CD4-positive, alpha-beta T cell (primary cell): ENCODE measurements around the gene SHH. TPM values are rescaled to one million over a fixed set of nuclear protein-coding genes. Genes with fewer than 3 reads are reported as not detected.

Source experiments
- ATAC-seq: fragments of 200-7000 bp; cut with Tn5 transposase; one replicate; pipeline ENCODE4 v1.10.0; 2022; ENCODE audit warnings: mild to moderate bottlenecking; ENCODE audit not compliant: poor library complexity
- CTCF ChIA-PET: fragments of 350-600 bp; sonication (Branson Sonifier 250); formaldehyde crosslinking; loops from one replicate; lab custom pipeline; 2021; ENCODE audit warnings: antibody characterized with exemption, inconsistent platforms; lab: Charles Lee
- POLR2A ChIA-PET: fragments of 350-600 bp; sonication (Branson Sonifier 250); formaldehyde crosslinking; loops from one replicate; lab custom pipeline; 2021; ENCODE audit warnings: antibody characterized with exemption, inconsistent platforms; lab: Charles Lee
- DNase-seq, 14 experiments: peaks; one replicate each; pipeline ENCODE4 v3.0.0-alpha.2; 2013 to 2020; ENCODE audit warnings: mixed read lengths in 2 of 14
- H3K27ac ChIP-seq, 2 donors: one replicate each; pipeline versions ENCODE4 v1.5.1 to v1.7.0; 2013; ENCODE audit warnings: low read length in 2 of 2, low read depth in 1 of 2, mild to moderate bottlenecking in 1 of 2
- H3K27me3 ChIP-seq, 2 experiments: 1 replicate in 1 of 2; 2 replicates in 1 of 2; pipeline versions ENCODE4 v1.6.1 to v1.7.0; 2013; ENCODE audit warnings: low read length in 2 of 2, control low read depth in 1 of 2, mild to moderate bottlenecking in 1 of 2, moderate library complexity in 1 of 2; ENCODE audit not compliant: insufficient read depth in 2 of 2, control insufficient read depth in 1 of 2
- H3K36me3 ChIP-seq: one replicate; pipeline ENCODE4 v1.6.1; 2013; ENCODE audit warnings: low read length, control low read depth; ENCODE audit not compliant: insufficient read depth
- H3K4me1 ChIP-seq: one replicate; pipeline ENCODE4 v1.6.1; 2013; ENCODE audit warnings: low read length, control low read depth; ENCODE audit not compliant: insufficient read depth
- H3K4me3 ChIP-seq: one replicate; pipeline ENCODE4 v1.5.1; 2013; ENCODE audit warnings: mild to moderate bottlenecking, low read length, moderate library complexity
- H3K9me3 ChIP-seq, 2 experiments: 1 replicate in 1 of 2; 2 replicates in 1 of 2; pipeline versions ENCODE4 v1.6.1 to v1.7.0; 2013; ENCODE audit warnings: low read length in 2 of 2, mild to moderate bottlenecking in 2 of 2, control low read depth in 1 of 2, moderate library complexity in 1 of 2; ENCODE audit not compliant: control insufficient read depth in 1 of 2, insufficient read depth in 1 of 2
- H3K27ac Mint-ChIP-seq: one replicate; pipeline ENCODE4 v1.8.0; 2020; ENCODE audit warnings: mixed read lengths
- H3K27me3 Mint-ChIP-seq: one replicate; pipeline ENCODE4 v1.8.0; 2021; ENCODE audit warnings: mixed read lengths
- H3K36me3 Mint-ChIP-seq: one replicate; pipeline ENCODE4 v1.8.0; 2021; ENCODE audit warnings: low read depth, mixed read lengths
- H3K4me1 Mint-ChIP-seq: one replicate; pipeline ENCODE4 v1.8.0; 2021; ENCODE audit warnings: low read depth, mixed read lengths
- H3K4me3 Mint-ChIP-seq: one replicate; pipeline ENCODE4 v1.8.0; 2020; ENCODE audit warnings: mild to moderate bottlenecking, mixed read lengths
- H3K9me3 Mint-ChIP-seq: one replicate; pipeline ENCODE4 v1.8.0; 2020; ENCODE audit warnings: mixed read lengths
- intact Hi-C, 2 experiments: fragments of 100-400 bp; cut with DNase I in 1 of 2; cut with micrococcal nuclease in 1 of 2; formaldehyde crosslinking; loops; one replicate each; pipeline versions ENCODE4 v1.15.1 to v1.9.0; 2023 to 2025; cut with DNase I, micrococcal nuclease
- total RNA-seq, 174 experiments: library from RNA in 2 of 174; stranded (reverse) in 2 of 174; gene quantifications; one replicate each; pipeline ENCODE4 v1.2.3 and lab custom pipeline; 2021 to 2026
- TF ChIP-seq, protein P1 (sequence below): fragments of 200-600 bp; IDR thresholded peaks from one replicate; pipeline ENCODE4 v1.8.0; 2022; ENCODE audit warnings: antibody characterized with exemption, mild to moderate bottlenecking

The SHH gene
- total RNA-seq, 2 experiments from 2014 or later, result not detected

DNA sequence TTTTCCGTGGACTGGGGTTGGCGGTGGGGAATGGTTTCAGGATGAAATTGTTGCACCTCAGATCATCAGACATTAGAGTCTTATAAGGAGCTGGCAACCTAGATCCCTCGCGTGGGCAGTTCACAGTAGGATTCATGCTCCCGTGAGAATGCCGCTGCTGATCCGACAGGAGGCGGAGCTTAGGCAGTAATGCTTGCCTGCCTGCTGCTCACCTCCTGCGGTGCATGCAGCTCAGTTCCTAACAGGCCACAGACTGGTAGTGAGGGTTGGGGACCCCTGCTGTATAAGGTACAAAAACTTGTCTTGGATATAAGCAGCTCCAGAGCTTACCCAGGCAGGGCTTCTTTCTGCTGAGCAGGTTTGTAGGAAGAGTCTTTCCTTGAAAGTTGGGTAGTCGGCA is 53.9 kb downstream of the SHH start:
- H3K9me3 Mint-ChIP-seq, result no peaks in the 10 kb centered on the region
- Histone ChIP-seq H3K4me3 (no peak overlapping the region), H3K4me1 (peaks cover 22% of the 10 kb centered on the region), H3K27ac (no peak overlapping the region), H3K36me3 (peaks cover 26% of the 10 kb centered on the region), H3K27me3 (no peaks in the 10 kb centered on the region), H3K9me3 (no peaks in the 10 kb centered on the region)
- POLR2A ChIA-PET, result no interaction called here
- CTCF ChIA-PET, result interaction anchor here (1.5 kb wide), 1 partner anchor 10 kb away, joined by 4 read pairs; no protein-coding TSS in a partner anchor
- H3K4me1 Mint-ChIP-seq, result peaks cover 79% of the 10 kb centered on the region
- TF ChIP-seq, protein P1, sequence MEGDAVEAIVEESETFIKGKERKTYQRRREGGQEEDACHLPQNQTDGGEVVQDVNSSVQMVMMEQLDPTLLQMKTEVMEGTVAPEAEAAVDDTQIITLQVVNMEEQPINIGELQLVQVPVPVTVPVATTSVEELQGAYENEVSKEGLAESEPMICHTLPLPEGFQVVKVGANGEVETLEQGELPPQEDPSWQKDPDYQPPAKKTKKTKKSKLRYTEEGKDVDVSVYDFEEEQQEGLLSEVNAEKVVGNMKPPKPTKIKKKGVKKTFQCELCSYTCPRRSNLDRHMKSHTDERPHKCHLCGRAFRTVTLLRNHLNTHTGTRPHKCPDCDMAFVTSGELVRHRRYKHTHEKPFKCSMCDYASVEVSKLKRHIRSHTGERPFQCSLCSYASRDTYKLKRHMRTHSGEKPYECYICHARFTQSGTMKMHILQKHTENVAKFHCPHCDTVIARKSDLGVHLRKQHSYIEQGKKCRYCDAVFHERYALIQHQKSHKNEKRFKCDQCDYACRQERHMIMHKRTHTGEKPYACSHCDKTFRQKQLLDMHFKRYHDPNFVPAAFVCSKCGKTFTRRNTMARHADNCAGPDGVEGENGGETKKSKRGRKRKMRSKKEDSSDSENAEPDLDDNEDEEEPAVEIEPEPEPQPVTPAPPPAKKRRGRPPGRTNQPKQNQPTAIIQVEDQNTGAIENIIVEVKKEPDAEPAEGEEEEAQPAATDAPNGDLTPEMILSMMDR, result no peak
- intact Hi-C loops, result no loop called here
- H3K27me3 Mint-ChIP-seq, result no peaks in the 10 kb centered on the region
- no peak overlapping the region for H3K4me3 Mint-ChIP-seq
- DNase-seq (no peak), ATAC-seq (no peak)
- peak overlapping the region; percentile 39 for H3K27ac Mint-ChIP-seq
- H3K36me3 Mint-ChIP-seq, result peaks cover 76% of the 10 kb centered on the region

GRCh38 chr7:155756322-155756721 is 55.9 kb downstream of the SHH start:
- H3K9me3 Mint-ChIP-seq, result no peaks in the 10 kb centered on the region
- TF ChIP-seq, protein P1, result no peak
- peaks cover 81% of the 10 kb centered on the region for H3K4me1 Mint-ChIP-seq
- H3K27me3 Mint-ChIP-seq, result no peaks in the 10 kb centered on the region
- ATAC-seq (no peak), DNase-seq (peak in 1 of 14 experiments; percentile 31)
- Histone ChIP-seq H3K27ac (no peak overlapping the region), H3K9me3 (no peaks in the 10 kb centered on the region), H3K27me3 (no peaks in the 10 kb centered on the region), H3K4me3 (no peak overlapping the region), H3K36me3 (peaks cover 30% of the 10 kb centered on the region), H3K4me1 (peaks cover 20% of the 10 kb centered on the region)
- ChIA-PET POLR2A (no interaction called here), CTCF (no interaction called here)
- peaks cover 78% of the 10 kb centered on the region for H3K36me3 Mint-ChIP-seq
- no peak overlapping the region for H3K27ac Mint-ChIP-seq
- no peak overlapping the region for H3K4me3 Mint-ChIP-seq
- intact Hi-C loops, result no loop called here

GRCh38 chr7:155755026-155755425 is 57.2 kb downstream of the SHH start:
- H3K36me3 ChIP-seq, result peaks cover 27% of the 10 kb centered on the region
- H3K27me3 ChIP-seq, result no peaks in the 10 kb centered on the region
- peaks cover 18% of the 10 kb centered on the region for H3K4me1 ChIP-seq
- DNase-seq (no peak), ATAC-seq (no peak)
- no peaks in the 10 kb centered on the region for H3K27me3 Mint-ChIP-seq
- CTCF ChIA-PET, result interaction anchor here (1.5 kb wide), 1 partner anchor 53 kb away, joined by 3 read pairs; no protein-coding TSS in a partner anchor
- H3K4me3 ChIP-seq, result no peak overlapping the region
- no peaks in the 10 kb centered on the region for H3K9me3 ChIP-seq
- TF ChIP-seq, protein P1, result no peak
- no peak overlapping the region for H3K27ac ChIP-seq
- H3K4me3 Mint-ChIP-seq, result no peak overlapping the region
- H3K4me1 Mint-ChIP-seq, result peaks cover 78% of the 10 kb centered on the region
- intact Hi-C loops, result no loop called here
- peaks cover 69% of the 10 kb centered on the region for H3K36me3 Mint-ChIP-seq
- peak overlapping the region; percentile 12 for H3K27ac Mint-ChIP-seq
- POLR2A ChIA-PET, result no interaction called here
- no peaks in the 10 kb centered on the region for H3K9me3 Mint-ChIP-seq
